GM12891 (cell line): Measurements from ENCODE around the gene GALNT3. TPM values are rescaled to one million over a fixed set of nuclear protein-coding genes. Genes with fewer than 3 reads are reported as not detected.
A peak's percentile ranks its signal among the peaks of the same experiment; 100 is the strongest.

Experiments used
- DNase-seq: peaks from one replicate; pipeline ENCODE4 v3.0.0; 2011; ENCODE audit warnings: low spot score; ENCODE audit not compliant: insufficient read length
- FAIRE-seq: peaks from 2 replicates; lab custom pipeline; 2011; peaks lifted over from hg19 to GRCh38; lab: Jason Lieb, UNC
- PAX5 ChIP-seq: IDR thresholded peaks from 2 replicates; pipeline ENCODE4 v1.6.1; 2011; ENCODE audit warnings: low read length, moderate library complexity, mild to moderate bottlenecking; ENCODE audit not compliant: insufficient read depth, severe bottlenecking
- POLR2A ChIP-seq: IDR thresholded peaks from 2 replicates; pipeline ENCODE4 v1.6.1; 2011; ENCODE audit warnings: low read depth, low read length, control low read depth
- POLR2AphosphoS5 ChIP-seq: IDR thresholded peaks from 2 replicates; pipeline ENCODE4 v1.6.1; 2011; ENCODE audit warnings: low read depth, low read length, control low read depth
- POU2F2 ChIP-seq: IDR thresholded peaks from 2 replicates; pipeline ENCODE4 v1.6.1; 2011; ENCODE audit warnings: low read depth, mild to moderate bottlenecking, control low read depth, low read length, moderate library complexity
- SPI1 ChIP-seq: IDR thresholded peaks from 2 replicates; pipeline ENCODE4 v1.6.1; 2011; ENCODE audit warnings: low read depth, low read length, control low read depth
- TAF1 ChIP-seq: IDR thresholded peaks from 2 replicates; pipeline ENCODE4 v1.6.1; 2011; ENCODE audit warnings: low read depth, low read length, control low read depth
- polyA plus RNA-seq: library from polyadenylated mRNA; unstranded; fragments of >200 nt; gene quantifications from one replicate; pipeline ENCODE4 v1.2.1, GENCODE V29; 2012; ENCODE audit warnings: low read depth, missing spikeins, inconsistent platforms; ENCODE audit not compliant: missing spikeins

GALNT3 gene
- polyA plus RNA-seq, result 0.47 TPM

GRCh38 chr2:165793779-165794535, at the start of gene GALNT3:
GALNT3 (minus strand) TSS chr2:165794247; CDS start chr2:165770700, 23,547 bp downstream.
- peak; percentile 5 for FAIRE-seq
- no peak for TF ChIP-seq POLR2AphosphoS5
- TF ChIP-seq POU2F2, result no peak
- no peak for TF ChIP-seq PAX5
- TF ChIP-seq SPI1, result no peak
- TF ChIP-seq POLR2A, result no peak
- TF ChIP-seq TAF1, result no peak
- DNase-seq, result peak; percentile 22

GRCh38 chr2:165843351-165843750, 49.3 kb upstream of the GALNT3 start:
- TF ChIP-seq POLR2AphosphoS5, result no peak
- no peak for FAIRE-seq
- no peak for DNase-seq

DNA sequence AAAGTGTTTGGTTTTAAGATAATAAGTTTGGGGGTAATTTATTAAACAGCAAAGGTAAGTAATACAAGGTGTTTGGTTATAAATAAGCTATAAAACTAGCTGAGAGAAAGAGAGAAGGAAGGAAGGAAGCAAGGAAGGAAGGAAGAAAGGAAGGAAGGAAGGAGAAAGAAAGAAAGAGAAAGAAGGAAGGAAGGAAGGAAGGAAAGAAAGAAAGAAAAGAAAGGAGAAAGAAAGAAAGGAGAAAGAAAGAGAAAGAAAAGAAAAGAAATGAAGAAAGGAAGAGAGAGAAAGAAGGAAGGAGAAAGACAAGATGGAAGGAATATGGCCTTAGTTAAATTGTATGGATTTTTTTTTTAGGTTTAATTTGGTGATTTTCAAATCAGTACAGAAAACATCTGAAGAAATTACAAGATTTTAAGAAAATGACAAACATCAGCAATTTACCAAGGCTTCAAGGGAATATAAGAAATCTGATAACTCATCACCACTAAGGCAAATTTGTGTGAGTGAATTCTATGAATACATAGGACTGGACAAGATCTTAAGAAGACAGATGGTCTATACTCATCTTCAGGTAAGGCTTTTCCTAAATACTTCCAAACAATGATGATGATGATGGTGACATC, 46.4 kb upstream of the GALNT3 start:
- FAIRE-seq, result no peak
- no peak for TF ChIP-seq TAF1
- no peak for TF ChIP-seq PAX5
- TF ChIP-seq POLR2AphosphoS5, result no peak
- no peak for TF ChIP-seq POLR2A
- no peak for TF ChIP-seq POU2F2
- no peak for TF ChIP-seq SPI1
- DNase-seq, result no peak

- FAIRE-seq, result no peak
- no peak for TF ChIP-seq POLR2AphosphoS5
- TF ChIP-seq PAX5, result no peak
- no peak for TF ChIP-seq POU2F2
- no peak for TF ChIP-seq TAF1
- no peak for TF ChIP-seq SPI1
- no peak for TF ChIP-seq POLR2A
- DNase-seq, result no peak
Measured at GRCh38 chr2:165839610-165840009, 45.6 kb upstream of the GALNT3 start.

DNA sequence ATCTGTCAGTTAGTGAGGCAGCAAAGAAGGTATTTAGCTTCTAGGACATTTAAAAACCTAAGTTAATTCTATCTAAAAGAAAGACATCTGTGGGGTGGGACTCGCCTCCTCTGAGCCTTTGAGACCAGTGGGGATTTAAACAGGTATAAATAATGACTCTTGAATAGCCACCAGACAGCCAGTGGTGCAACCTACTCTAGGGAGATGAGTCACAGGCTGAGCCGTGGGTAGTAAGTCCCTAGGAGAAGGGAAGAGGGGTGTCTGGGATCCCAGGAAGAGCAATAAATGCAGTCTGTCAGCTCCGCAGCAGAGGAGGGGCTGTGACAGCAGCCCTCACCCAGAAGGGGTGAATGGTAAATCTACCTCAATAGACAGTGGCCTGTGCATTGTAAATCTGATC, 43.1 kb upstream of the GALNT3 start:
- FAIRE-seq, result no peak
- TF ChIP-seq POLR2AphosphoS5, result no peak
- TF ChIP-seq TAF1, result no peak

GRCh38 chr2:165835363-165835762, 41.3 kb upstream of the GALNT3 start:
- FAIRE-seq, result no peak
- TF ChIP-seq TAF1 (no peak), POLR2AphosphoS5 (no peak), SPI1 (no peak), POU2F2 (no peak), PAX5 (no peak), POLR2A (no peak)
- DNase-seq, result no peak

More for the DNA sequence above, 43.1 kb upstream of the GALNT3 start:
- no peak for DNase-seq

DNA sequence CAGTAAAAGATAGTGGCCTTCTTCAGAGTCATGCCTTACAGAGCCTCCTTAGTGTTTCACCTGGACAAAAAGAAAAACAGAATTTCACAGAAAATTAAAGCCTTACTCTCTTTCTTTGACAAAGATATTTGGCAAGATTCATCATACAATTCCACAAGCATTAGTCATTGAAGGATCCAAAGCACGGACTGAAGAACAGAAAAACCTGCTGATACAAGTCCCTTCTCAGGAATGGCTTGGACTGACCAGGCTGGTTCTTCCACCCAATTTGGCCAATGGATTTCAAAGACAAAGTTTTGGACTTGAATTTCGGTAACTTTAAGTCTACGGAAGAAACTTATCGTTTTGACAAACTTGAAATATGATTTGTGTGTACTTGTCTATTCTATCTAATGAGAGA, 39.1 kb upstream of the GALNT3 start:
- no peak for TF ChIP-seq POLR2A
- no peak for TF ChIP-seq POU2F2
- TF ChIP-seq TAF1, result no peak
- no peak for TF ChIP-seq PAX5
- TF ChIP-seq SPI1, result no peak
- TF ChIP-seq POLR2AphosphoS5, result no peak
- no peak for FAIRE-seq
- no peak for DNase-seq

DNA sequence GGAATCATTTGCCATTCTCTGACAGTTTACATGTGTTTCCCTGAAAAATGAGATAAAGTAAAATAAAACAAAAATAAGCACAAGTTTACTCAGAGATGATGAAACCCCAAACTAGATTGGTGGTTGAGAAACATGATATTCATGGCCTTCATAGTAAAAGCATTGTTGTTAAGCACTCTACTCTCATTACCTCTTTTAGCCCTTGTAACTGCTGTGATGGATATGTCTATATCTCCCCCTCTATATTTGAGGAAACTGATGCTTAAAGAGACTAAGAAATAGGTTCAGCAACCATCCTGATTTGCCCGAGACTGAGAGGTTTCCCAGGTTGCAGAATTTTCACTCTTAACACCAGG, 33.9 kb upstream of the GALNT3 start:
- FAIRE-seq, result peak; percentile 23
- TF ChIP-seq SPI1 (no peak), TAF1 (no peak), POLR2A (no peak), POLR2AphosphoS5 (no peak), PAX5 (no peak), POU2F2 (no peak)

GRCh38 chr2:165827016-165827920, 33.2 kb upstream of the GALNT3 start:
- FAIRE-seq, result no peak

More for the DNA sequence above, 33.9 kb upstream of the GALNT3 start:
- no peak for DNase-seq

GRCh38 chr2:165825041-165825440, 31.0 kb upstream of the GALNT3 start:
- TF ChIP-seq TAF1 (no peak), POU2F2 (no peak), PAX5 (no peak), SPI1 (no peak), POLR2AphosphoS5 (no peak), POLR2A (no peak)
- DNase-seq (no peak), FAIRE-seq (no peak)

More at GRCh38 chr2:165827016-165827920, 33.2 kb upstream of the GALNT3 start:
- TF ChIP-seq SPI1 (no peak), POLR2AphosphoS5 (no peak), POLR2A (no peak), TAF1 (no peak)
- no peak for DNase-seq
